Medulla oblongata (tissue), 1 donor: Measurements from ENCODE around the gene BICDL2.
A peak's percentile ranks its signal among the peaks of the same experiment; 100 is the strongest.

Experiments
- DNase-seq: peaks from one replicate; pipeline ENCODE4 v3.0.0-alpha.2; 2015; ENCODE audit errors: extremely low spot score

The BICDL2 gene

DNA sequence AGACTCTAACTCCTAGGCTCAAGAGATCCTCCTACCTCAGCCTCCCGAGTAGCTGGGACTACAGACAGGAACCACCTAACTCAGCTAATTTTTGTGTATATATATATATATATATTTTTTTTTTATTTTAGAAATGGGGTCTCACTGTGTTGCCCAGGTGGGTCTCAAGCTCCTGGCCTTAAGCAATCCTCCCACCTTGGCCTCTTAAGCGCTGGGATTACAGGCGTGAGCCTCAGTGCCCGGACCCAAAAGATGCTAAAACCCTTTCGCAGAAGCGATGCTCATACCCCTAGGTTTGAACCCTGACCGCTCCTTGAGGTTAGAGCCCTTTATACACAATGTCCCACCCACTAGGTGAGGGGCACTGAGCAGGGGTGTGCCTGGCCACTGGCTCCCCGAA lies 26.2 kb downstream of the BICDL2 start:
- no peak for DNase-seq

DNA sequence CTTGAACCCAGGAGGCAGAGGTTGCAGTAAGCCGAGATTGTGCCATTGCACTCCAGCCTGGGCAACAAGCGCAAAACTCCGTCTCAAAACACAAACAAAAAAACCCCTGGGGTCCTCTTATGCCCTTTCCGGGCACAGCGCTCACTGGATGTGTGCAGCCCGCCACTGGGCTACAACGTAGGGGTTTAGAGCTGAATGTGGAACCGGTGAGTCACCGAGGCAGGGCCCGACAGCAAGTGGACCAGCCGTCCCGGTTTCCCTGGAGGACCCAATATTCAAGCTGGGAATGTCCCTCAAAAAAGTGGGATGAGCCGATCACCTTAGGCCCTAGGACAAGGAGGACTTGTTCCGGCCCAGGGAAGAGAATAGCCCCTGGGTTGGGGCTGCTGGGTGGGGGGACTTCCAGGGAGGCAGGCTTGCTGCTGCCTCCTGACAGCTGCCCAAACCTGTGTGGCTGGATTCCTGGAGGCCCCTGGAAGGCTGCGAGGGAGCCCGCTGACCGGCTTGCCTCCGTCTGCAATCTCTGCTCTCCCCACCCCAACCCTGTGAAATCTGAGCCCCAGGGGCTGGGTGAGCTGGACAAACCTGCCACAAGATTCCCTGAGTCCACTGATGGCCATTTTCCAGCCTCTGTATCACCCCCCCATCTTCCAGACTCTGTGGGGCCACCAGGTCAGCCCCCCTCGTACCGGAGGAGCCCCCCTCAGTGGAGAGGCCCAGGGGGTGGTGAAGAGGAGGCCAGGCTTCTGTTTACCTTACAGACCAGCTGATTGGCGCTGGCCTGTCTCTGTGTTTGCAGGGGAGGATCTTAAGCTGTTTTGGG lies 27.0 kb downstream of the BICDL2 start:
- no peak for DNase-seq

DNA sequence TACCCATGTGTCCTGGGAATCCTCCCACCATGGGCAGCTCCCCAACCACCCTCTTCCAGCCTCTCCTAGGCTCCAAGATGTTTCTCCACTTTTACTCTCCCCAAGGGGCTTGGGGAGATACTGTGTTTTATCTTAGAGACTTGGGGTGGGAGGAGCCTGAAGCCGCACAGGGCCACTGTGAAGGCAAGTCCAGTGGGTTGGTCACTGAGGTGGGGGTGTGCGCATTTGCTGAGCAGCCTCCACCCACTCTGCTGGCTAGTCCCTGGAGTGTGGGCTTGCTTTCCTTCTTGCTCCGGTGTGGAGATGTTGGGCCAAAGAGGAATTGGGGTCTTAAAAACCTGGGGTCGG lies 28.1 kb downstream of the BICDL2 start:
- no peak for DNase-seq

DNA sequence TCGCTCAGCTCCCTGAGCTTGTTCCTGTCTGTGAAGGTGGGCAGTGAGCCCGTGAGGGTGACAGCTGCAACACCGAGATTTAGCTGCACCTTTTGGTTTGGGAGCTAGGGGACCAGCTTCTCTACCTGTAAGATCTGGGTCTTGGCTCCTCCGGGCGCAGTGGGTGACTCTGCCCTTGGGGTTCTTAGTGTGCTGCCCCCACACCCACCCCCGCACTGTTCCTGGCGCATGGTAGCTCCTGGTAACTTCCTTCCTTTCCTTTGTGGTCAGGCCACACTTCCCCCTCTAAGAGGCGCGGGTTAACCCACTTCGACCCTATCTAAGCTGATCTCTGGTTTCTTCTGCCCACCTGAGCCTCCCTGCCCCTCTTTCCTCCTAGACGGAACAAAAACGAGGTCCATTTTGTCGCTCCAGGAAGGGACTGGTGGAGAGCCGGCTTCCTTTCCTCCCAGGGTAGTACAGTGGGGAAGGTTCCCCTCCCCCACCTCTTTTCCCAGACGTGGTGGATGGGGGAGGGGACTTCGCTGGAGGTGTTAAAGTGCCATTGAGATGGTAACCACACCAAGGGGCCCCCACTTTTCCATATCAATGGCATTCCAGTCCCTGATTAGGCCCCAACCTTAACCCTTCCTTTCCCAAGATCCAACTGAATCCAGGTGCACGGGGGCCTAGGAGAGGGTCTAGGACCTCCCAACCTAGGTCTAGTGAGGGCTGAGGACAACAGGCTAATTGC lies 28.6 kb downstream of the BICDL2 start:
- peak; percentile 45 for DNase-seq

DNA sequence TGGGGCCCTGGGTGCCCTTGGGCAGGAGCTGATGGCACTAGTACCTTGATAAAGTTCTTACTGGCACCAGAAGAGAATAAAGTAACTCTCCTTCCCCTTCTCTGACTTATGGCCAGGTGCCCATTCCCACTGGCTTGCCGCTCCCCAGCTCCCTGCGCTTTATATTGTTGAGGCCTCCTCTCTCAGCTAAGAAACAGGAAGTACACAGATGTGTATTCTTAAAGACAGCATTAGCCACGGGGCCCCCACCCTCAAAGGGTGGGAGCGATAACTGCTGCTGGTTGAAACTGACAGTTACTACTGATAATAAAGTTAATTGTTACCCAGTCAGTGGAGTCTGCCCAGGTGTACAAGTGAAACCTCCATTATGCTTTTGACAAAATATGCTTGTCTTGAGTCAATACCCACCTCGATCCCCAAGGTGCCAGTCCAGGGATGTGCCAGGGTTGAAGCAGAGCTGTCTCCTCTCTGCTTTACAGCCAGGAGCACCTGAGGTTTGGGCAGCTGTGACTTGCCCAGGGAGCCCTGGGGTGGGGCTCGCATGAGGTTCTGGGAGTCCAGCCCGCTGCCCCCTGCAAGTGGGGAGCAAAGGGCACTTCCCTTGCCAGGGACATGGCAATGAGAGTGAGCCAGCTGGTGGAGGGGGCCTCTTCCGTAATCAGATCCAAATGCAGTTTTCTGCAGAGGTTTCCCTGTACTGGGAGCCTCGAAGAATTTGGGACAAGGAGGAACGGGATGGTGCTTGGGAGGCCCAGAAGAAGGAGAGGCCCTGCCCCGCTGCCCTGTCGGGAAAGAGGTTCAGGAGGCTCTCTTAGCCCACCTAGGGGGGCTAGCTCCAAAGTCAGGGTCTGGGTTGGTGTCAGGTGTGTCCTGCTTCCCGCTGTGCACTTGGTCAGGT lies 29.4 kb downstream of the BICDL2 start:
- DNase-seq, result no peak

DNA sequence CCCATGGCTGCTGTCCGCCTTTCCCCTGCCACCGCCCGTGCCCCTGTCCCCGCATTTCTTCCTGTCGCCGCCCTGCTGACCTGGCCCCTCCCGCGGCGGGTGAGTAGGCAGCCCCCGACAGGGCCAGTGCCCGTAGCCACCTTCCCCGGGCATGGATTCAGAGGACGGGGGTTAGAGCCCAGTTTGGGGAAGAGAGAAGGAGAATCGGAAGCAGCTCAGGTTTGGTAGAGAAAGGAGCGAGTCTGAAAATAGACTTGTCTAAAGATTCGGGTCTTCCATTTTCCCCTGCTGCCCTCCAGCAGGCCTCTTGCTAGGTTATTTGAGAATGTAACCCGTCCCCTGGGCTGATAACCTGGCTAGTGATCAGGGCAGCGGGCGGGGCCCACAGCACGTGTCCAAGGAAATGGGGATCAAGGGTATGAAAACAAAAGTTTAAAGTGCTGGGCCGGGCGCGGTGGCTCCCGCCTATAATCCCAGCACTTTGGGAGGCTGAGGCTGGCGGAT lies 31.9 kb downstream of the BICDL2 start:
- no peak for DNase-seq

DNA sequence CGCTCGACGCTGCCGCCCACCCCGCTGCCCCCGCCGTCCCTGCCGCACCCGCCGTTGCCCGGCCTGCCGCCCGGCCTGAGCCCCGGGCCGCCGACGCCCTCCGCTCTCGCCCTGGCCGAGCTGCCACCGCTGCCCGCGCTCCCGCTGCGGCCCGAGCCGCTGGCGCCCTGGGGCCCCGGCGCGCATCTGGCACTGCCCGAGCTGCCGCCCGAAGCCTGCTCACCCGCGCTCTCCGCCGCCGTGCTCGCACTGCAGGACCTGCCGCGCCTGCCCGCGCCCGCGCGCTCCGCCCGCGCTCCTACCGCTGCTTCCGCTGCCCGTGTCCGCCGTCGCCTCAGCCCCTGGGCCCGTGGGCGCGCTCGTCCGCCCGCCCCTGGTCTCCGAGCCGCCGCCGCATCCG lies 32.4 kb downstream of the BICDL2 start:
- no peak for DNase-seq

DNA sequence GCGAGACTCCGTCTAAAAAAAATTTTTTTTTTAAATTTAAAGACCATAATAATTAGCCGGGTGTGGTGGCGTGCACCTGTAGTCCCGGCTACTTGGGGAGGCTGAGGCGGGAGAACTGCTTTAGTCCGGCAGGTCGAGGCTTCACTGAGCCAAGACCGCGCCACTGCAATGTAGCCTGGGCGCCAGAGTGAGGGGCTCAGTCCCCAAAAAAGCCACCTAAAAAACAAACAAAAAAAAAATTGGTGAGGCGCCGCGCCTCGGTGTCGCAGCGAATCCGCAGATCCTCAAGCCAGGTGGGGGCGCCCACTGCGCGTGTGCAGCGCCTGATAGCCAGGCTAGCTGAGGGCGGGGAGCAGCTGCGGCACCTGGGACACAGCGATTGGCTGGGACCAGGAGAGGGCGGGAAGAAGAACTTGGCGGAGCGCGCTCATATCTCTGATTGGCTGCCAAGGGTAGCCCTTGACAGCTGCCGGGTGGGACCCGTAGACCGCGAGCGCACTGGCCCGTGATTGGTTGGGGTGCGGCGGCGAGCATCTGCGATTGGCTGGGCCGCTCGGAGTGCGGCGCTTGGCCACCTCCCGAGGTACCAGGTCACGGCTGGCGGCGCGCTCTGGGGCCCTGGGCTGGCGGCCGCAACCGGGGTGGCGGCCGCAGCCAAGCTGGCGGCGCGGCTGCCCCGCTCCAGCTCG lies 33.0 kb downstream of the BICDL2 start:
- DNase-seq, result peak; percentile 99

DNA sequence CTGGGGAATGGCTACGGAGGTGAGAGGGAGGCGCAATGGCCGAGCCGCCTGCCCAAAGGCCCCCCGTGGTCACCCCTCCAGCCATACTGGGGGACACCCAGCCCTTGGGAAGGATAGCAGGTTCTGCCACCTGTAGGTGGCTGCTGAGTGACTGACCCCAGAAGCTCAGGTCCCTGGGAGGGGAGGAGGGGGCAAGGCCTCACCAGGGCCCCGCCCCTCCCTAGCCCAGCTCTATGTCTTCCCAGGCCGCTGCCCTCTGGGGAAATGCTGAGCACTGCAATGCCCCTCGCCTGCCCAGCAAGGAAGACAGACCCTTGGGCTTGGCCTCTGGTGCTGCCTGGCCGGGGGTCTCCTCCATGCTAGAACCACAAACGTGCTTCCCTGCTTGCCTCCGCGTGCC lies 35.4 kb downstream of the BICDL2 start:
- DNase-seq, result no peak

DNA sequence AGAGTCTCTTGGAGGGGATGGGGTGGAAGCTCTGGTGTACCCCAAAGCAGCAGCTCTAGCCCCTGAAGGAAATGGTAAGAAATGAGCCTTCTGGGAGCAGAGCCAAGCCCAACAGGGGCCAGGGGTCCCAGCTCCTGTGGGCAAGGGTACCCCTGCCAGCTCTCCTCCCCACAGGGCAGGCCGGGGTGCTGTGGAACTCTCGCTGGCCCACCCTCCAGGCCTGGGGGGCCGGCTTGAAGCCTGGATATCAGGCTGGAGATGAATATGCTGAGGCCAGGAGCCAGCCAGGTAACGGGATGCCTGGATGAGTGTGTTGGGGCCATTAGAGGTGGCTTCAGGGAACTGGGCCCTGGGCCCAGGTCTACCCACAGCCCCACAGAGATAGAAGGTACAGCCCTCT lies 36.2 kb downstream of the BICDL2 start:
- DNase-seq, result no peak

DNA sequence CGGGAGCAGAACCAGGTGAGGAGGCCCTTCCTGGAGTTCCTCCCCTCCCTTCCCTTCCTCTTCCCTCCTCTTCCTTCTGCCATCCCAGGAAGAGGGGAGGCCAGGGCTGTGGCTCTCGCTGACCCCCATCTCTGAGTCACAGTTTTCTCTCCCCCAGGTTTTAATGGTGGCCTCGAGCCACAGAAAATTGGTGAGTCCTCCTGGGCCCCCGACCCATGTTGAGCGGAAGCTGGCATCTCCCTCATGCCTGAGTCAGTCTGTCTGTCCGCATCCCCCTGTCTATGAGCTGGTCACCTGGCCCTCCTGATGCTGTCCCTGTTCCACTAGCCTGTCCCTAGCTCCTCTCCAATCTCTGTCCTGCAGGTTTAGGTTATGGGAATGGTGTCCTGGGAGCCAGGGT lies 36.8 kb downstream of the BICDL2 start:
- no peak for DNase-seq

DNA sequence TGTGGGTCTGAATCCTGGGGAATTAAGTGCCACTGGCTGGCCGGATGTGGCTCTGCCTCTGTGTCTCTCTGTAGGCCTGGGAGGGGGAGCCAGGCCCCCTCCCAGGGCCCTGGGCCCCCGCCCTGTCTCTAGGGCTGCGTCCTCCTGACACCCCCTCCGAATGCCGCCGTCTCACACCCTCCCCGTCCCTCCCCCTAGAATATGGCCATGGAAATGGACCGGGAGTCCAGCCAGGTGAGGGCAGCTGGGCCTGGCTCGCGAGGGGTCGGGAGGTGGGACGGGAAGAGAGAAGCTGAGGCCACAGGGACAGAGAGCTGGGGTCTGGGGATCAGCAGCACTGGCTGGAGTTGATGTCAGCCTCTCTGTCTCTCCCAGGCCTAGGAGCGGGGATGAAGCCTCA lies 40.4 kb downstream of the BICDL2 start:
- DNase-seq, result no peak

DNA sequence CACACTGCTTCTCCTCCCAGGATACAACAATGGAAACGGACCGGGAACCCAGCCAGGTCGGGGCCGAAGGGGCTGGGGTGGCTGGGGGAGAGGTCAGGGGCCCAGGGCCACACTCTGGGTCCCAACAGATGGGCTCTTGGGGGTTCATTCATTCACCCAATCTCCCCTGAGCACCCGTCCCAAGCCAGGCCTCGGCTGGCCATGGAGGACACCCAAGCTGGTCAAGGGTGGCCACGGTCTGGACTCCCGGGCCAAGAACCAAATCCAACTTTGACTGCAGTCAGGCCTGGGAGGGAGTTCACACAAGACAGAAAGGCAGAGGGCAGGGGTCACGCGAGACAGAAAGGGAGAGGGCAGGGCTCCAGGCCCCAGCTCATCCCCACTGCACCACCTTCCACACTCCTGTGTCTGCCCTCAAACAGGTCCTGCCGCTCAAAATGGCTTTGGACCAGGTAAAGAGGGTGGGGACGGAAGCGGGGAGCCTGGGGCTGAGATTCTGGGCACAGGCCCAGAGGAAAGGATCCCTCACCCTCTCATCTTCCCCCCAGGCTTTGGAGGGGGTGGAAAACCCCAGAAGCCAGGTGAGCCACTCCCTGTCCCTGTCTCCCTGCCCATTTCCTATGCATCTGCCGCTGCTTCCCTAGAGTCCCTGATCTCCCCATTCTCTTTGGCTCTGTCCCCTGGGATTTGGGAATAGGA lies 44.2 kb downstream of the BICDL2 start:
- no peak for DNase-seq

DNA sequence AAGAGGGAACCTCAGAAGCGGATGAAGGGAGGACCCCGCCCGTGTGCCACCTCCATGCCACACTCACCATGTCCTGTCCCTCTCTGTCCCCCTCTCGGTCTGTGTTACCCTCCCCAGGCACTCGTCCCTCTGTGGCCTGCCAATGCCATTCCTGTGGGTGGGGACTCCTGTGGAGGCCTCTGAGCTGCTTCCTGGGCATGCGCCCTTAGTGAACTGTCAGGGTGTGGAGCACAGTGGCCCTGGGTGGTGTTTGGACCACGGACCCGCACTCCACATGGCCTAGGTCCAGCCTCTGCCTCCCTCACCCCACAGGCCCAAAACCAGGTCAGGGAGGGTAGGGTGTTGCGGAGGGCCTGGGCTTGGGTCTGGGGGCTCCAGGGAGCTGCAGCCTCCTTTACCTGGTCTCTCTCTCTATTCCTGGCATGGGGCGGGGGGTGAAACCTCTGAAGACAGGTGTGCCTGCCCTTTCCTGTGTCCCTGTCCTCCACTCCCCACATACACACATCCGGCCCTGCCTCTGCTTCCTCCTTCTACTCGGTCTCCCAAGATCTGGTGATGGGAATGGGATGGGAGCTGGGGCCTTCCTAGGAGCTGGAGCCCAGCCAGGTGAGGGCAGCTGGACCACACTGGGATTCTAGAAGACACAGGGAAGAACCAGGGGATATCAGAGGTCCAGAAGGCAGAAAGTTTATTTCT lies 45.0 kb downstream of the BICDL2 start:
- no peak for DNase-seq

DNA sequence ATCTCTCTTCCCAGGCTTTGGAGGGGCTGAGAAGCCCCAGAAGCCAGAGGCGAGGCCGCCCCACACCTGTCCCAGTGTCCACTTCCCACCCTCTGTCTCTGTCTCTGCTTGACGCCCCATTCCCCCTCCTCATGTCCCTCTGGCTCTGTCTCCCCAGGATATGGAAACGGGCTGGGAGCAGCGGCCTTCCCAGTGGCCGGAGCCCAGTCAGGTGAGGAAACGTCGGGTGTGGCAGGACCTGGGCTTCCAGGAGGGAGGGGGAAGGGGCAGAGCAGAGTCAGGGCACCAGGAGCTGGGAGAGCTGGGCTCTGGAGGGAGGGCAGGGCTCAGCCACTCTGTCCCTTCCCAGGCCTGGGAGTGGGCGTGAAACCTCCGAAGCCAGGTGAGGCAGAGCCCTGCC lies 45.9 kb downstream of the BICDL2 start:
- DNase-seq, result no peak

DNA sequence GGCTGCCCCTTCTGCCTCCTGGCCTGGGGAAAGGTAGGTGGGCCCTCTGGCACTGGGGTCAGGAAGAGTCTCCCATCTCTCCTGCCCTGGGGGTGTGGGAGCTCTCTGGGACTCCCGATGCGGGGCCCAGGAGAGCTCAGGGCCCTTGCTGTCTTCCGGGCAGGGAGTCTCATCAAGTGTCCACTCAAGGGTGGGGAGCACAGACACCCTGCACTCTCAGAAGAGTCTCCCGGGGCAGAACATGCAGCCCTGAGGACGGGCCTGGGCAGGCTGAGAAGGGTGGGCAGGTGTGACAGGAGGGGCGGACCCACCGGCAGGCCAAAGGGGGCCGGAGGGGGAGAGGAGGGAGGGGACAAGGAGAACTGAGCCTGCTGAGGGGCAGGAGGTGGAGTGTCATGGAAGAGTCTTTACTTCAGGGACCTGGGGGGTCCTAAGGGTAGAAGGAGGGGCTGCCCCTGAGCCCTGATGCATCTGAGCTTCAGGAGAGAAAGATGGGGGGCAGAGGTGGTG lies 48.1 kb downstream of the BICDL2 start:
- DNase-seq, result no peak

DNA sequence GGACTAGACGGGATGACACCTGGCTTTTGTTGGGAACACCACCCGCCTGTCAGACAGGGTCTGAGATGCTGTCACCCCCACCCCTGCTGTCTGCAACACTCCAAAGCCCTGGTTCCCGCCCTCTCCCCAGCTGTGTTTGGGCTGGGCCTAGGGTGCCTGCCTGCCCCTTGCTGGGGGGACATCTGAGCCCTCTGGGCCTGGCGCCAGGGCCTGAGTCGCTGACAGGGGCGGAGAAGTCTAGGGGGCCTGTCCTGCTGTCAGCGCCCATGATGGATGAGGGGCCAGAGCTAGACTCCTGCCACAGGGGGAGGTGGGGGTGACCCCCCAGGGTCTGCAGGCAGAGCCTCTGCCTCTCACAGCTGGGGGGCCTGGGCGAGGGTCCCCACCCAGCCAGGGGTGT lies 48.9 kb downstream of the BICDL2 start:
- DNase-seq, result no peak

DNA sequence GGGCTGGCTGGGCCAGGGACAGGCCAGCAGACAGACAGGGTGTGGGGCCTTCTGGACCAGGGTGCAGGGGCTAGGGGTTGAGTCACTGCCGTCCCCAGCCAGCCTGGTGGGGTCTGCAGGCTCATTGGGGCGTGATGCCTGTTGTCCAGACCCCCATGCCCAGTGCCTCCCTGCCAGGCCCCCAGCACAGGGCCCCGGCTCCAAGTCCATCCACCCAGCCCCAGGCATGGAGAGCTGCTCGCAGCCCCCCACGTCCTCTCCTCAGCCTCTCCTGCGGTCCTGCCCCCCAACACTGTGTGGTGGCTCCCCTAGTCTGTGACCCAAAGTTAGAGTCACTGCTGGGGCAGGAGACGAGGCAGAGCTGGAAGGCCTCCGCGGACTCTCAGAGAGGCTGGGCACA lies 49.5 kb downstream of the BICDL2 start:
- no peak for DNase-seq

DNA sequence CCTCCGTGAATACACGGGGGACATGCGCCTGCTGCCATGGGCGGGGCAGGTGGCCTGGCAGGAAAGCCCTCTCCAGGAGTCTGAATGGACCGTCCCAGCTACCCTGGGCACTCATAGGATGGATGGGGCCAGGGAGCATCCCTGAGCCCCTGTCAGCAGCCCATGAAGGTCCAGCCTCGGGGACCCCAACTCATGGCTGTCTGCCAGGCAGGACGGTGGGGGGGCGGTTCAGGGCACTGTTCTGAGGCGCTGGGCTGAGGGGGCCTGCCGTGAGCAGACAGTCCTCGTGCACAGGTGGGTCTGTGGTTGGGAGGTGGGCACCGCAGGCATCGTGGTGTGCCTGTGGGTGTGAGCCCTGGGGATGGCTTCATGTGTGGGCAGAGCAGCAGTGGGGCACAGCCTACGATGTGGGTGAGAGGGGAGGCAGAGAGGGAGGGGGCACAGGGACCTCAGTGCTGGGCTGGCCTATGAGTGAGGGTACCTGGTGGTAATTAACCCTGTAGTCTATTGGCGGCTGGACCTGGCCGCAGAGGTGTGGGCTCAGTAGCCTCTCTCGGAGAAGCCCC lies 50.0 kb downstream of the BICDL2 start:
- DNase-seq, result no peak

DNA sequence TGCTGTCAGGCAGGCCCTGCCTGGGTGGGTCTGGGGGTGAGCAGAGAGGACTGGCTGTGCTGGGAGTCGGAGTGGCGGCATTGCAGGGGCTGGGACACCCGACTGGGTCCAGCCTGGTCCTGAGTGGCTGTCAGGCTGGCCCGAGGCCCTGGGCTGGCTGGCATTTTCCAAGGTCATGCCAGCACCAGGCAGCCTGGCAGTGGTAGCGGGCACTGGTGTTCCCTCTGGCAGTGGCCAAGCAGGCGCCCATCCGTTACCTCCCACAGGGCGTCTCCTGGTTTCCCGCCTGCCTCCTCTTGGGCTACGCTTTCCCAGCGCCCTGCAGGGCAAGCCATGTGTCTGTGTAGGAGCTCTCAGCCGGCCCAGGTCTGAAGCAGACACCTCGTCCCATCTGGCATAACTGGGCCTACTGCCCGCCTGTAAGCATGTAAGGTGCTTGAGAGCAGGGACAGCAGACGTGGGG lies 50.8 kb downstream of the BICDL2 start:
- DNase-seq, result no peak
